Neuronal stem cell (in vitro differentiated cells): Measurements from ENCODE around the gene COG1.

Source experiments
- DNase-seq: peaks from one replicate; pipeline ENCODE4 v3.0.0-alpha.2; 2013; ENCODE audit warnings: low spot score
- H2AFZ ChIP-seq: one replicate; pipeline ENCODE4 v1.6.1; 2013; ENCODE audit warnings: mild to moderate bottlenecking, low read length, inconsistent platforms
- H2AK5ac ChIP-seq: 2 replicates; pipeline ENCODE4 v1.6.1; 2013; ENCODE audit warnings: low read depth, mild to moderate bottlenecking, inconsistent platforms, low read length, moderate library complexity, mixed read lengths
- H2BK120ac ChIP-seq: 2 replicates; pipeline ENCODE4 v1.6.1; 2013; ENCODE audit warnings: low read depth, mild to moderate bottlenecking, inconsistent platforms, low read length, moderate library complexity, mixed read lengths
- H2BK12ac ChIP-seq: one replicate; pipeline ENCODE4 v1.6.1; 2013; ENCODE audit warnings: low read length, inconsistent platforms
- H2BK15ac ChIP-seq: 2 replicates; pipeline ENCODE4 v1.6.1; 2013; ENCODE audit warnings: mild to moderate bottlenecking, low read length, inconsistent platforms, mixed read lengths
- H2BK5ac ChIP-seq: one replicate; pipeline ENCODE4 v1.6.1; 2013; ENCODE audit warnings: inconsistent platforms, mild to moderate bottlenecking, low read length, moderate library complexity
- H3K14ac ChIP-seq: one replicate; pipeline ENCODE4 v1.6.1; 2013; ENCODE audit warnings: low read length, inconsistent platforms
- H3K18ac ChIP-seq: 2 replicates; pipeline ENCODE4 v1.6.1; 2013; ENCODE audit warnings: low read length, inconsistent platforms
- H3K23ac ChIP-seq: 2 replicates; pipeline ENCODE4 v1.6.1; 2013; ENCODE audit warnings: low read depth, mild to moderate bottlenecking, mixed read lengths, low read length, inconsistent platforms; ENCODE audit not compliant: poor library complexity
- H3K27ac ChIP-seq: replicated peaks from 3 replicates; pipeline ENCODE4 v1.5.1; 2013; ENCODE audit warnings: low read length, inconsistent platforms
- H3K27me3 ChIP-seq, 3 experiments: 2 replicates each; pipeline ENCODE4 v1.6.1; 2013; ENCODE audit warnings: low read length in 3 of 3, mild to moderate bottlenecking in 2 of 3, inconsistent platforms in 1 of 3, low read depth in 1 of 3, mixed read lengths in 1 of 3, moderate library complexity in 1 of 3; ENCODE audit not compliant: control insufficient read depth in 3 of 3, insufficient read depth in 3 of 3
- H3K36me3 ChIP-seq, 2 donors: replicated peaks in 1 of 2; 2 replicates each; pipeline ENCODE4 v1.6.1; 2013; ENCODE audit warnings: low read length in 2 of 2; ENCODE audit not compliant: control insufficient read depth in 2 of 2, insufficient read depth in 2 of 2
- H3K4ac ChIP-seq: 2 replicates; pipeline ENCODE4 v1.6.1; 2013; ENCODE audit warnings: inconsistent platforms, mild to moderate bottlenecking, low read length, moderate library complexity
- H3K4me1 ChIP-seq, 2 donors: 1 replicate in 1 of 2; 2 replicates in 1 of 2; pipeline ENCODE4 v1.6.1; 2013; ENCODE audit warnings: low read length in 2 of 2, low read depth in 1 of 2; ENCODE audit not compliant: control insufficient read depth in 2 of 2, insufficient read depth in 1 of 2
- H3K4me2 ChIP-seq: one replicate; pipeline ENCODE4 v1.6.1; 2013; ENCODE audit warnings: mild to moderate bottlenecking, low read length, inconsistent platforms; ENCODE audit not compliant: insufficient read depth, poor library complexity, severe bottlenecking
- H3K4me3 ChIP-seq, 2 donors: 2 replicates each; pipeline ENCODE4 v1.5.1; 2013; ENCODE audit warnings: low read length in 2 of 2, mild to moderate bottlenecking in 2 of 2, inconsistent platforms in 1 of 2, moderate library complexity in 1 of 2
- H3K79me1 ChIP-seq: one replicate; pipeline ENCODE4 v1.6.1; 2013; ENCODE audit warnings: low read depth, mild to moderate bottlenecking, inconsistent platforms, low read length, moderate library complexity
- H3K9ac ChIP-seq: one replicate; pipeline ENCODE4 v1.6.1; 2013; ENCODE audit warnings: mild to moderate bottlenecking, low read depth, low read length, inconsistent platforms; ENCODE audit not compliant: poor library complexity
- H3K9me3 ChIP-seq, 2 donors: replicated peaks in 1 of 2; 2 replicates each; pipeline versions ENCODE3 to v1.6.1; 2013; ENCODE audit warnings: low read length in 2 of 2, mild to moderate bottlenecking in 2 of 2, inconsistent platforms in 1 of 2, low read depth in 1 of 2, mixed read lengths in 1 of 2, moderate library complexity in 1 of 2; ENCODE audit not compliant: control insufficient read depth in 2 of 2, insufficient read depth in 1 of 2
- H4K8ac ChIP-seq: one replicate; pipeline ENCODE4 v1.6.1; 2013; ENCODE audit warnings: low read depth, mild to moderate bottlenecking, inconsistent platforms, low read length, moderate library complexity
- H4K91ac ChIP-seq: one replicate; pipeline ENCODE4 v1.6.1; 2013; ENCODE audit warnings: low read length, low read depth, mild to moderate bottlenecking, inconsistent platforms; ENCODE audit not compliant: poor library complexity
- WGBS, 2 donors: extraction: QIAGEN DNeasy Blood & Tissue Kit; methylation state at CpG; one replicate each; pipeline ENCODE4 v1.1.7; 2013; ENCODE audit warnings: missing lambda C conversion rate in 2 of 2, mixed read lengths in 1 of 2; ENCODE audit not compliant: insufficient read length in 2 of 2, insufficient replicate concordance in 1 of 2; ENCODE audit errors: extremely low coverage in 2 of 2; 5-methylcytosine and 5-hydroxymethylcytosine counted together

The COG1 gene

DNA sequence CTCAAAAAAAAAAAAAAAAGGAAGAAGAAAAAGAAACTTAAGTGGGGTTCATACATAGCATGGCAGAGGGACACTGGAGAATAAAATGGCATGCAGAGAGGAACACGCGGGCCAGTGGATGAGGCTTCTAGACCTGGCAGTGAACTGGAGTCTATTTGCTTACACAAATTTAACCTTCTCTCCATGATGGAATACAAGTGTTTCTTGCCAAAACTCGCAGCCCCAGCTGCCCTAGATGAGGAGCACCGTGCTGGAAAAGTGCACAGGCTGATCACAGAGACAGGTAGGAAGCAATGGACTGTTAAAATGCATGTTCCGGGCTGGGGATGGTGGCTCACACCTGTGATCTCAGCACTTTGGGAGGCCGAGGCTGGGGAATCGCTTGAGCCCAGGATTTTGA lies 18.7 kb upstream of the COG1 start:
- Histone ChIP-seq H3K14ac (no peak overlapping the region), H3K23ac (no peak overlapping the region), H4K8ac (no peak overlapping the region), H2BK15ac (no peak overlapping the region), H3K4me3 (no peak overlapping the region), H3K79me1 (peaks cover 2% of the 10 kb centered on the region), H3K4me1 (no peaks in the 10 kb centered on the region), H4K91ac (no peak overlapping the region), H2AK5ac (no peak overlapping the region), H2AFZ (no peak overlapping the region), H3K36me3 (no peaks in the 10 kb centered on the region), H3K18ac (no peak overlapping the region), H2BK120ac (no peak overlapping the region), H3K27ac (no peak overlapping the region), H3K27me3 (peaks cover 0 to 2% (median 0%) of the 10 kb centered on the region in 3 experiments), H3K9ac (no peak overlapping the region), H3K9me3 (peaks cover 0 to 3% of the 10 kb centered on the region in 2 donors), H3K4me2 (no peak overlapping the region), H2BK5ac (no peak overlapping the region), H3K4ac (no peak overlapping the region), H2BK12ac (no peak overlapping the region)
- no peak for DNase-seq
- no CpG with 5 or more reads among the region's 7 CpGs for WGBS, 2 donors

DNA sequence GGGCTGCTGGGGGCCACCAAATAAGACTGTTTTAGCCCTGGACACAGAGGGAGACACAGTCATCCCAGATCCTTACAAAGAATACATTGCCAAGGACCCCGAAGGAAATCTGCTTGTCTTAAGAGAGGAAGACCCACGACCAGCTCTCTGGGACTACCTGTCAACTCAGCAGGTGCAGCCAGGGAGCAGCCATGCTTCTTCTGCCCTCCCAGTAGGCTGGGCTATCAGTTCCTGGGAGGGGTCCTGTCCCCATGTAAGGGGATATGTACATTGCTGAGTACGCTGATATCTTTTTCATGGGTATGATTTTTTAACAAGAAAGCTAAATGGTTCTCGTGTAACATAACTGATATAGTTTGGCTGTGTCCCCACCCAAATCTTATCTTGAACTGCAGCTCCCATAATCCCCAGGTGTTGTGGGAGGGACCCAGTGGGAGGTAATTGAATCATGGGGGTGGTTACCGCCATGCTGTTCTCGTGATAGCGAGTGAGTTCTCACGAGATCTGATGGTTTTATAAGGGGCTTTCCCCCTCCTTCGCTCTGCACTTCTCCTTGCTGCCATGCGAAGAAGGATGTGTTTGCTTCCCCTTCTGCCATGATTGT lies 16.8 kb upstream of the COG1 start:
- no peak overlapping the region for H2BK5ac ChIP-seq

DNA sequence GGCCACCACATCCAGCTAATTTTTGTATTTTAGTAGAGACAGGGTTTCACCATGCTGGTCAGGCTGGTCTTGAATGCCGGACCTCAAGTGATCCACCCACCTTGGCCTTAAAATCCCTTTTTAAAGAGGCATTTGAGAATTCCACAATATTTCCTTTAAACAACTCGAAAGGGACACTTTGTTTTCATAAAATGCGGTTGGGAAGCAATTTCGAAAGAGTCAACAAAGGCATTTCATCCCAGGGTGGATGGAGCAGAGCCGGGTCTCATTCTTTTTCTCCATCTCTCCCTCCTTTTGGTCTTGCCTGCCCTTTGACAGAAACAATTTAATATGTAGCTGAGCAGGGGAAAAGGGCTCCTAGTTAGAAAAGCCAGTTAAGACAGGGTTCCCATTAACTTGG lies 13.5 kb upstream of the COG1 start:
- no peak for DNase-seq
- WGBS, 2 donors, result no CpG with 5 or more reads among the region's 5 CpGs

More for the DNA sequence above, 16.8 kb upstream of the COG1 start:
- no peak overlapping the region for H2BK15ac ChIP-seq
- no peak overlapping the region for H3K18ac ChIP-seq
- H3K4ac ChIP-seq, result no peak overlapping the region
- no peak overlapping the region for H2AK5ac ChIP-seq
- H2BK120ac ChIP-seq, result no peak overlapping the region
- H4K91ac ChIP-seq, result no peak overlapping the region
- H2AFZ ChIP-seq, result no peak overlapping the region
- no peak overlapping the region for H3K14ac ChIP-seq
- no peak overlapping the region for H3K27ac ChIP-seq
- no peak overlapping the region for H3K4me3 ChIP-seq
- no peak overlapping the region for H3K9ac ChIP-seq
- H3K36me3 ChIP-seq, result no peaks in the 10 kb centered on the region
- H3K4me2 ChIP-seq, result no peak overlapping the region
- H3K27me3 ChIP-seq, result no peaks in the 10 kb centered on the region
- DNase-seq, result no peak
- no peak overlapping the region for H4K8ac ChIP-seq
- no peaks in the 10 kb centered on the region for H3K4me1 ChIP-seq
- WGBS, 2 donors, result no CpG with 5 or more reads among the region's 10 CpGs
- peaks cover 2% of the 10 kb centered on the region for H3K79me1 ChIP-seq
- no peak overlapping the region for H2BK12ac ChIP-seq
- H3K23ac ChIP-seq, result no peak overlapping the region
- peaks cover 0 to 1% of the 10 kb centered on the region in 2 donors for H3K9me3 ChIP-seq

DNA sequence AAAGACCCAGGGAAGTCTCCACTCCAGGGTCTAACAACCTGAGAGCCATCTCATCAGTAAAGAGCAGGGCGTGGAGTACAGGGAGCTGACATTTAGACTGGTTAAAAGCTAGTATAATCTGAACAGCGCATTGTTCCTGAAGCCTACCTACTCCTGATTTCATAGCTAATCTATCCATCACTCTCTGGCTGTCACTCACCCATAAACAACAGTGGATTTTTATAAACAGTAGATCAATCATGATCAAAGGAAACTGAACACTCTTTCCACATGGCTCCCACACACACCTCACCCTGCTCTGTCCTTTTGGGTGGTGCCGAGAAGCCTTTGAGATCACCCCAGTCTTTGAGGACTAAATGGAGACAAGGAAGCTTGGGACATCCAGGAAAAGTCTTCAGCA lies 13.0 kb upstream of the COG1 start:
- Histone ChIP-seq H4K8ac (no peak overlapping the region), H3K23ac (no peak overlapping the region), H2AK5ac (no peak overlapping the region), H4K91ac (no peak overlapping the region), H2AFZ (no peak overlapping the region), H2BK12ac (no peak overlapping the region), H3K36me3 (peaks cover 0 to 1% of the 10 kb centered on the region in 2 donors), H3K9ac (no peak overlapping the region), H2BK5ac (no peak overlapping the region), H3K27me3 (no peaks in the 10 kb centered on the region), H3K27ac (no peak overlapping the region), H3K4me1 (peaks cover 0 to 2% of the 10 kb centered on the region in 2 donors), H3K79me1 (peaks cover 2% of the 10 kb centered on the region), H3K9me3 (peaks cover 0 to 1% of the 10 kb centered on the region in 2 donors), H3K4me3 (no peak overlapping the region), H3K18ac (no peak overlapping the region), H2BK120ac (no peak overlapping the region), H3K14ac (no peak overlapping the region), H3K4me2 (no peak overlapping the region), H2BK15ac (no peak overlapping the region), H3K4ac (no peak overlapping the region)
- no peak for DNase-seq
- no CpG with 5 or more reads among the region's 3 CpGs for WGBS, 2 donors

More for the DNA sequence above, 13.5 kb upstream of the COG1 start:
- Histone ChIP-seq H4K8ac (no peak overlapping the region), H2BK15ac (no peak overlapping the region), H3K14ac (no peak overlapping the region), H3K18ac (no peak overlapping the region), H3K79me1 (peaks cover 2% of the 10 kb centered on the region), H2BK120ac (no peak overlapping the region), H2BK5ac (no peak overlapping the region), H4K91ac (no peak overlapping the region), H3K4ac (no peak overlapping the region), H3K23ac (no peak overlapping the region), H3K36me3 (peaks cover 0 to 1% of the 10 kb centered on the region in 2 donors), H3K9me3 (peaks cover 0 to 1% of the 10 kb centered on the region in 2 donors), H3K4me3 (no peak overlapping the region), H3K27me3 (no peaks in the 10 kb centered on the region), H3K27ac (no peak overlapping the region), H3K4me2 (no peak overlapping the region), H2AK5ac (no peak overlapping the region), H2AFZ (no peak overlapping the region), H3K4me1 (peaks cover 0 to 2% of the 10 kb centered on the region in 2 donors), H2BK12ac (no peak overlapping the region), H3K9ac (no peak overlapping the region)
